Liver (tissue), 9 donors: ENCODE measurements around the gene GTF3C5. TPM values are rescaled to one million over a fixed set of nuclear protein-coding genes. Genes with fewer than 3 reads are reported as not detected.

ENCODE experiments used
- DNase-seq: peaks from one replicate; pipeline ENCODE4 v3.0.0-alpha.2; 2017; ENCODE audit warnings: low spot score
- H3K27ac ChIP-seq, 2 donors: one replicate each; pipeline ENCODE4 v1.7.0; 2013; ENCODE audit warnings: inconsistent platforms in 2 of 2, low read length in 2 of 2, control low read depth in 1 of 2, low read depth in 1 of 2, mild to moderate bottlenecking in 1 of 2
- H3K27me3 ChIP-seq, 4 donors: one replicate each; pipeline versions ENCODE4 v1.6.1 to v1.7.0; 2013; ENCODE audit warnings: low read length in 3 of 4, inconsistent platforms in 1 of 4, mild to moderate bottlenecking in 1 of 4, moderate library complexity in 1 of 4; ENCODE audit not compliant: control insufficient read depth in 4 of 4, insufficient read depth in 4 of 4
- H3K36me3 ChIP-seq, 4 donors: one replicate each; pipeline versions ENCODE4 v1.6.1 to v1.7.0; 2013; ENCODE audit warnings: low read length in 3 of 4, mild to moderate bottlenecking in 3 of 4, low read depth in 1 of 4, moderate library complexity in 1 of 4; ENCODE audit not compliant: control insufficient read depth in 4 of 4, insufficient read depth in 3 of 4
- H3K4me1 ChIP-seq, 4 donors: one replicate each; pipeline versions ENCODE4 v1.6.1 to v1.7.0; 2013; ENCODE audit warnings: low read length in 3 of 4, mild to moderate bottlenecking in 3 of 4, moderate library complexity in 1 of 4; ENCODE audit not compliant: control insufficient read depth in 4 of 4, insufficient read depth in 4 of 4
- H3K4me3 ChIP-seq, 3 donors: one replicate each; pipeline versions ENCODE4 v1.6.1 to v1.7.0; 2013; ENCODE audit warnings: low read length in 3 of 3, control low read depth in 1 of 3, low read depth in 1 of 3, mild to moderate bottlenecking in 1 of 3
- H3K9ac ChIP-seq, 2 donors: one replicate each; pipeline ENCODE4 v1.7.0; 2013; ENCODE audit warnings: low read length in 2 of 2, mild to moderate bottlenecking in 2 of 2, moderate library complexity in 2 of 2, control low read depth in 1 of 2, low read depth in 1 of 2
- H3K9me3 ChIP-seq, 4 donors: one replicate each; pipeline versions ENCODE4 v1.6.1 to v1.7.0; 2013; ENCODE audit warnings: low read length in 3 of 4; ENCODE audit not compliant: control insufficient read depth in 4 of 4
- EGR1 ChIP-seq, 2 donors: IDR thresholded peaks; 2 replicates each; pipeline ENCODE4 v1.6.1; 2016 to 2018; ENCODE audit warnings: antibody characterized with exemption in 2 of 2, low read depth in 2 of 2
- FOXA1 ChIP-seq: IDR thresholded peaks from 2 replicates; pipeline ENCODE4 v1.6.1; 2016; ENCODE audit warnings: antibody characterized with exemption
- FOXA2 ChIP-seq: IDR thresholded peaks from 2 replicates; pipeline ENCODE4 v1.6.1; 2016; ENCODE audit warnings: antibody characterized with exemption
- GABPA ChIP-seq, 2 donors: IDR thresholded peaks in 1 of 2; conservative IDR thresholded peaks in 1 of 2; 2 replicates each; pipeline ENCODE4 v1.6.1; 2016; ENCODE audit warnings: antibody characterized with exemption in 2 of 2, mild to moderate bottlenecking in 1 of 2, moderate library complexity in 1 of 2
- HNF4A ChIP-seq, 2 donors: conservative IDR thresholded peaks; 2 replicates each; pipeline ENCODE4 v1.6.1; 2016; ENCODE audit warnings: antibody characterized with exemption in 2 of 2, mild to moderate bottlenecking in 2 of 2
- HNF4G ChIP-seq: IDR thresholded peaks from 2 replicates; pipeline ENCODE4 v1.6.1; 2016; ENCODE audit warnings: antibody characterized with exemption
- JUND ChIP-seq, 2 donors: IDR thresholded peaks; 2 replicates each; pipeline ENCODE4 v1.6.1; 2016; ENCODE audit warnings: antibody characterized with exemption in 2 of 2
- MAX ChIP-seq: IDR thresholded peaks from 2 replicates; pipeline ENCODE4 v1.6.1; 2016; ENCODE audit warnings: antibody characterized with exemption
- NR2F2 ChIP-seq: IDR thresholded peaks from 2 replicates; pipeline ENCODE4 v1.6.1; 2016; ENCODE audit warnings: antibody characterized with exemption
- RAD21 ChIP-seq, 2 donors: IDR thresholded peaks; 2 replicates each; pipeline ENCODE4 v1.6.1; 2016; ENCODE audit warnings: antibody characterized with exemption in 2 of 2, mild to moderate bottlenecking in 2 of 2
- RXRA ChIP-seq, 2 donors: IDR thresholded peaks; 2 replicates each; pipeline ENCODE4 v1.6.1; 2017 to 2018; ENCODE audit warnings: antibody characterized with exemption in 2 of 2, mild to moderate bottlenecking in 1 of 2
- SP1 ChIP-seq: IDR thresholded peaks from 2 replicates; pipeline ENCODE4 v1.6.1; 2018; ENCODE audit warnings: antibody characterized with exemption, mild to moderate bottlenecking
- TAF1 ChIP-seq: conservative IDR thresholded peaks from 2 replicates; pipeline ENCODE4 v1.6.1; 2016; ENCODE audit warnings: antibody characterized with exemption, mild to moderate bottlenecking
- YY1 ChIP-seq: IDR thresholded peaks from 2 replicates; pipeline ENCODE4 v1.6.1; 2016; ENCODE audit warnings: antibody characterized with exemption, mild to moderate bottlenecking
- WGBS: extraction: QIAGEN DNeasy Blood & Tissue Kit; methylation state at CpG from one replicate; pipeline ENCODE4 v1.1.7; 2013; 5-methylcytosine and 5-hydroxymethylcytosine counted together
- polyA plus RNA-seq, 2 donors: library from polyadenylated mRNA; stranded (reverse) in 1 of 2; unstranded in 1 of 2; fragments of 200-250 nt in 1 of 2; fragments of >200 nt in 1 of 2; fragmentation: Nextera tagmentation in 1 of 2; extraction: Ambion mirVana in 1 of 2; gene quantifications; one replicate each; pipeline versions ENCODE4 v1.2.1 to v1.2.3, GENCODE V29; 2013 to 2015
- total RNA-seq, 2 donors: library from RNA; depleted of rRNA; stranded (reverse); fragments of >200 nt; gene quantifications; one replicate each; pipeline ENCODE4 v1.2.3, GENCODE V29; 2014
- TF ChIP-seq, protein P1 (sequence below): IDR thresholded peaks from 2 replicates; pipeline ENCODE4 v1.6.1; 2016; ENCODE audit warnings: antibody characterized with exemption
- TF ChIP-seq, protein P2 (sequence below): fragments of 150-350 bp; IDR thresholded peaks from 2 replicates; pipeline ENCODE4 v1.5.1; 2017; ENCODE audit warnings: improper control_type of control experiment, low read depth, low read length; ENCODE audit not compliant: missing input control
- TF ChIP-seq, protein P3 (sequence below): IDR thresholded peaks from 2 replicates; pipeline ENCODE4 v1.6.1; 2016; ENCODE audit warnings: antibody characterized with exemption
- TF ChIP-seq, protein P4 (sequence below): IDR thresholded peaks from 2 replicates; pipeline ENCODE4 v1.6.1; 2016; ENCODE audit warnings: antibody characterized with exemption, mild to moderate bottlenecking
- donor health status: healthy.
- donor health status: healthy.
- donor health status: healthy.
- donor health status: healthy.
- donor health status: healthy.

Gene GTF3C5
- total and polyA plus RNA-seq, 4 donors = 13.2 to 26.2 (median 18.2) TPM

DNA sequence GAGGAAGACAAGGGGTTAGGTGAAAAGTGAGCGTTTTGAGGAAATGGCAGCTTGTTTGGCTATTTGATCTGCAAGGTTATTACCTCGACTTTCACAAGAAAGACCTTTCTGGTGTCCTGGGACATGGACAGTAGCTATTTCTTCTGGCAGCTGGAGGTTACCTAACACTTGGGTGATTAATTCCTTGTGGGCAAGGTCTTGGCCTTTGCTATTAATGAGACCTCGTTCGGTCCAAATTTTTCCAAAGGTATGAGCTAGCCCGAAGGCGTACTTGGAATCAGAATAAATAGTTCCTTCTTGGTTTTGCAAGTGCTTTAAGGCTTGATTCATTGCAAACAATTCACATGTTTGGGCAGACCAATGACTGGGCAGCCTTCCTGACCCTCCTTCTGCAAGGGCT, 4.9 kb downstream of the GTF3C5 start:
- no peak for DNase-seq
- Histone ChIP-seq H3K27ac (no peak overlapping the region), H3K9me3 (no peaks in the 10 kb centered on the region), H3K4me3 (no peak overlapping the region), H3K9ac (no peak overlapping the region), H3K27me3 (no peaks in the 10 kb centered on the region), H3K36me3 (peaks cover 0 to 2% (median 0%) of the 10 kb centered on the region in 4 donors), H3K4me1 (peaks cover 0 to 19% (median 16%) of the 10 kb centered on the region in 4 donors)
- WGBS = 93% methylated on average over 6 of the region's 6 CpGs
- TF ChIP-seq, protein P1, sequence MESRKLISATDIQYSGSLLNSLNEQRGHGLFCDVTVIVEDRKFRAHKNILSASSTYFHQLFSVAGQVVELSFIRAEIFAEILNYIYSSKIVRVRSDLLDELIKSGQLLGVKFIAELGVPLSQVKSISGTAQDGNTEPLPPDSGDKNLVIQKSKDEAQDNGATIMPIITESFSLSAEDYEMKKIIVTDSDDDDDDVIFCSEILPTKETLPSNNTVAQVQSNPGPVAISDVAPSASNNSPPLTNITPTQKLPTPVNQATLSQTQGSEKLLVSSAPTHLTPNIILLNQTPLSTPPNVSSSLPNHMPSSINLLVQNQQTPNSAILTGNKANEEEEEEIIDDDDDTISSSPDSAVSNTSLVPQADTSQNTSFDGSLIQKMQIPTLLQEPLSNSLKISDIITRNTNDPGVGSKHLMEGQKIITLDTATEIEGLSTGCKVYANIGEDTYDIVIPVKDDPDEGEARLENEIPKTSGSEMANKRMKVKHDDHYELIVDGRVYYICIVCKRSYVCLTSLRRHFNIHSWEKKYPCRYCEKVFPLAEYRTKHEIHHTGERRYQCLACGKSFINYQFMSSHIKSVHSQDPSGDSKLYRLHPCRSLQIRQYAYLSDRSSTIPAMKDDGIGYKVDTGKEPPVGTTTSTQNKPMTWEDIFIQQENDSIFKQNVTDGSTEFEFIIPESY = no peak
- TF ChIP-seq, protein P2, sequence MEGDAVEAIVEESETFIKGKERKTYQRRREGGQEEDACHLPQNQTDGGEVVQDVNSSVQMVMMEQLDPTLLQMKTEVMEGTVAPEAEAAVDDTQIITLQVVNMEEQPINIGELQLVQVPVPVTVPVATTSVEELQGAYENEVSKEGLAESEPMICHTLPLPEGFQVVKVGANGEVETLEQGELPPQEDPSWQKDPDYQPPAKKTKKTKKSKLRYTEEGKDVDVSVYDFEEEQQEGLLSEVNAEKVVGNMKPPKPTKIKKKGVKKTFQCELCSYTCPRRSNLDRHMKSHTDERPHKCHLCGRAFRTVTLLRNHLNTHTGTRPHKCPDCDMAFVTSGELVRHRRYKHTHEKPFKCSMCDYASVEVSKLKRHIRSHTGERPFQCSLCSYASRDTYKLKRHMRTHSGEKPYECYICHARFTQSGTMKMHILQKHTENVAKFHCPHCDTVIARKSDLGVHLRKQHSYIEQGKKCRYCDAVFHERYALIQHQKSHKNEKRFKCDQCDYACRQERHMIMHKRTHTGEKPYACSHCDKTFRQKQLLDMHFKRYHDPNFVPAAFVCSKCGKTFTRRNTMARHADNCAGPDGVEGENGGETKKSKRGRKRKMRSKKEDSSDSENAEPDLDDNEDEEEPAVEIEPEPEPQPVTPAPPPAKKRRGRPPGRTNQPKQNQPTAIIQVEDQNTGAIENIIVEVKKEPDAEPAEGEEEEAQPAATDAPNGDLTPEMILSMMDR = no peak
- TF ChIP-seq RXRA (IDR thresholded peaks at IDR 0.05) = no peak
- TF ChIP-seq EGR1 (IDR thresholded peaks at IDR 0.05; ENCODE audit: low read depth in 2 of 2) = no peak
- TF ChIP-seq NR2F2 = no peak
- TF ChIP-seq, protein P3, sequence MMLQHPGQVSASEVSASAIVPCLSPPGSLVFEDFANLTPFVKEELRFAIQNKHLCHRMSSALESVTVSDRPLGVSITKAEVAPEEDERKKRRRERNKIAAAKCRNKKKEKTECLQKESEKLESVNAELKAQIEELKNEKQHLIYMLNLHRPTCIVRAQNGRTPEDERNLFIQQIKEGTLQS = no peak
- TF ChIP-seq YY1 = no peak
- TF ChIP-seq SP1 = no peak
- TF ChIP-seq HNF4G = no peak
- TF ChIP-seq GABPA (IDR thresholded peaks at IDR 0.05 in 1 of 2, conservative IDR thresholded peaks at IDR 0.05 in 1 of 2) = no peak
- no peak for TF ChIP-seq FOXA1
- TF ChIP-seq, protein P4, sequence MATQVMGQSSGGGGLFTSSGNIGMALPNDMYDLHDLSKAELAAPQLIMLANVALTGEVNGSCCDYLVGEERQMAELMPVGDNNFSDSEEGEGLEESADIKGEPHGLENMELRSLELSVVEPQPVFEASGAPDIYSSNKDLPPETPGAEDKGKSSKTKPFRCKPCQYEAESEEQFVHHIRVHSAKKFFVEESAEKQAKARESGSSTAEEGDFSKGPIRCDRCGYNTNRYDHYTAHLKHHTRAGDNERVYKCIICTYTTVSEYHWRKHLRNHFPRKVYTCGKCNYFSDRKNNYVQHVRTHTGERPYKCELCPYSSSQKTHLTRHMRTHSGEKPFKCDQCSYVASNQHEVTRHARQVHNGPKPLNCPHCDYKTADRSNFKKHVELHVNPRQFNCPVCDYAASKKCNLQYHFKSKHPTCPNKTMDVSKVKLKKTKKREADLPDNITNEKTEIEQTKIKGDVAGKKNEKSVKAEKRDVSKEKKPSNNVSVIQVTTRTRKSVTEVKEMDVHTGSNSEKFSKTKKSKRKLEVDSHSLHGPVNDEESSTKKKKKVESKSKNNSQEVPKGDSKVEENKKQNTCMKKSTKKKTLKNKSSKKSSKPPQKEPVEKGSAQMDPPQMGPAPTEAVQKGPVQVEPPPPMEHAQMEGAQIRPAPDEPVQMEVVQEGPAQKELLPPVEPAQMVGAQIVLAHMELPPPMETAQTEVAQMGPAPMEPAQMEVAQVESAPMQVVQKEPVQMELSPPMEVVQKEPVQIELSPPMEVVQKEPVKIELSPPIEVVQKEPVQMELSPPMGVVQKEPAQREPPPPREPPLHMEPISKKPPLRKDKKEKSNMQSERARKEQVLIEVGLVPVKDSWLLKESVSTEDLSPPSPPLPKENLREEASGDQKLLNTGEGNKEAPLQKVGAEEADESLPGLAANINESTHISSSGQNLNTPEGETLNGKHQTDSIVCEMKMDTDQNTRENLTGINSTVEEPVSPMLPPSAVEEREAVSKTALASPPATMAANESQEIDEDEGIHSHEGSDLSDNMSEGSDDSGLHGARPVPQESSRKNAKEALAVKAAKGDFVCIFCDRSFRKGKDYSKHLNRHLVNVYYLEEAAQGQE = no peak
- no peak for TF ChIP-seq MAX
- no peak for TF ChIP-seq JUND (IDR thresholded peaks at IDR 0.05)
- TF ChIP-seq TAF1 = no peak
- TF ChIP-seq FOXA2 = no peak
- no peak for TF ChIP-seq HNF4A (conservative IDR thresholded peaks at IDR 0.05)
- no peak for TF ChIP-seq RAD21 (IDR thresholded peaks at IDR 0.05)
